ENCODE measurements around the gene PCP4L1.
"Not testable (repeated sequence)": the region's sequence is repeated elsewhere in the genome, so short reads cannot be mapped to it uniquely, and the experiment has no call there.

The PCP4L1 gene

GRCh38 chr1:161273402-161273801, 14.9 kb downstream of the PCP4L1 start:
- no peak for DNase-seq

GRCh38 chr1:161274874-161275273, 16.3 kb downstream of the PCP4L1 start:
- no peak for DNase-seq

- DNase-seq: no peak
Measured at GRCh38 chr1:161282991-161283390, 24.4 kb downstream of the PCP4L1 start.

GRCh38 chr1:161285113-161285512, 26.6 kb downstream of the PCP4L1 start:
- no peak for DNase-seq

GRCh38 chr1:161285521-161285920, 27.0 kb downstream of the PCP4L1 start:
- DNase-seq: no peak

GRCh38 chr1:161287482-161288054, 29.0 kb downstream of the PCP4L1 start:
- DNase-seq: no peak

GRCh38 chr1:161290779-161291178, 32.2 kb downstream of the PCP4L1 start:
- DNase-seq: no peak

GRCh38 chr1:161297415-161297814, 38.9 kb downstream of the PCP4L1 start:
- no peak for DNase-seq

- no peak for DNase-seq
Measured at GRCh38 chr1:161298116-161298515, 39.6 kb downstream of the PCP4L1 start.

GRCh38 chr1:161299347-161299746, 40.8 kb downstream of the PCP4L1 start:
- DNase-seq: no peak

- DNase-seq: no peak
Measured at GRCh38 chr1:161300478-161300877, 41.9 kb downstream of the PCP4L1 start.

- DNase-seq: no peak
Measured at GRCh38 chr1:161304927-161305866, 46.7 kb downstream of the PCP4L1 start.

GRCh38 chr1:161305867-161306519, 47.4 kb downstream of the PCP4L1 start:
- DNase-seq: peak; percentile 94

- DNase-seq: peak; percentile 68
Measured at GRCh38 chr1:161307230-161307768, 48.8 kb downstream of the PCP4L1 start.

GRCh38 chr1:161307892-161308638, 49.5 kb downstream of the PCP4L1 start:
- DNase-seq: no peak

- no peak for DNase-seq
Measured at GRCh38 chr1:161309868-161310267, 51.3 kb downstream of the PCP4L1 start, which contains the start of gene MPZ. Gene MPZ (minus strand): TSS chr1:161309968. CDS start chr1:161309905, 63 bp downstream.

- DNase-seq: no peak
Measured at GRCh38 chr1:161311595-161312181, 53.1 kb downstream of the PCP4L1 start.

GRCh38 chr1:161313554-161314200, 55.1 kb downstream of the PCP4L1 start:
- no peak for DNase-seq

GRCh38 chr1:161314201-161314981, 55.8 kb downstream of the PCP4L1 start, which contains the start of gene SDHC:
Gene SDHC (plus strand): TSS chr1:161314381. CDS start chr1:161314406, 25 bp downstream.
- DNase-seq: peak; percentile 96

GRCh38 chr1:161315841-161316674, 57.5 kb downstream of the PCP4L1 start:
- not testable (repeated sequence) for DNase-seq
